ENCODE measurements around the gene POLR3B.
"Not testable (repeated sequence)": the region's sequence is repeated elsewhere in the genome, so short reads cannot be mapped to it uniquely, and the experiment has no call there.

POLR3B gene

GRCh38 chr12:106343214-106343528, 14.4 kb upstream of the POLR3B start:
- no peak for DNase-seq

GRCh38 chr12:106344131-106344530, 13.4 kb upstream of the POLR3B start:
- DNase-seq = no peak

- peak; percentile 67 for DNase-seq
Observed at GRCh38 chr12:106345746-106346145, 11.8 kb upstream of the POLR3B start.

- DNase-seq = no peak
Observed at GRCh38 chr12:106348411-106348810, 9.1 kb upstream of the POLR3B start.

GRCh38 chr12:106353175-106353574, 4.4 kb upstream of the POLR3B start:
- DNase-seq = no peak

GRCh38 chr12:106358396-106359241, 1.1 kb downstream of the POLR3B start:
- peak; percentile 92 for DNase-seq

GRCh38 chr12:106359646-106360399, 2.3 kb downstream of the POLR3B start:
- no peak for DNase-seq

GRCh38 chr12:106360400-106360994, 2.9 kb downstream of the POLR3B start:
- no peak for DNase-seq

GRCh38 chr12:106362971-106363370, 5.4 kb downstream of the POLR3B start:
- no peak for DNase-seq

GRCh38 chr12:106364261-106364660, 6.7 kb downstream of the POLR3B start:
- DNase-seq = no peak

GRCh38 chr12:106369624-106370346, 12.2 kb downstream of the POLR3B start:
- DNase-seq = no peak

GRCh38 chr12:106378788-106379187, 21.2 kb downstream of the POLR3B start:
- peak; percentile 42 for DNase-seq

- DNase-seq = no peak
Observed at GRCh38 chr12:106380954-106381353, 23.4 kb downstream of the POLR3B start.

- not testable (repeated sequence) for DNase-seq
Observed at GRCh38 chr12:106381866-106382265, 24.3 kb downstream of the POLR3B start.

- DNase-seq = no peak
Observed at GRCh38 chr12:106386813-106387535, 29.4 kb downstream of the POLR3B start.

GRCh38 chr12:106387848-106388377, 30.4 kb downstream of the POLR3B start:
- DNase-seq = no peak

GRCh38 chr12:106389151-106389550, 31.6 kb downstream of the POLR3B start:
- DNase-seq = no peak

GRCh38 chr12:106392759-106393158, 35.2 kb downstream of the POLR3B start:
- no peak for DNase-seq

GRCh38 chr12:106409878-106410277, 52.3 kb downstream of the POLR3B start:
- no peak for DNase-seq

GRCh38 chr12:106412563-106412962, 55.0 kb downstream of the POLR3B start:
- DNase-seq = no peak

- no peak for DNase-seq
Observed at GRCh38 chr12:106415134-106415533, 57.6 kb downstream of the POLR3B start.

GRCh38 chr12:106416273-106416672, 58.7 kb downstream of the POLR3B start:
- DNase-seq = no peak

Measured in hematopoietic multipotent progenitor cell treated with erythropoietin and hydrocortisone succinate and interleukin-3 and kit ligand, for 4 days (in vitro differentiated cells).